HEK293T (cell line): Measurements from ENCODE around the gene CXCL8.

ENCODE experiments used
- FOXK2 ChIP-seq: fragments of 450-650 bp; IDR thresholded peaks from 2 replicates; pipeline ENCODE4 v1.6.1; 2016; ENCODE audit warnings: mild to moderate bottlenecking
- FOXM1 ChIP-seq: fragments of 450-650 bp; IDR thresholded peaks from 2 replicates; pipeline ENCODE4 v1.6.1; 2017; ENCODE audit warnings: mild to moderate bottlenecking, borderline replicate concordance

DNA sequence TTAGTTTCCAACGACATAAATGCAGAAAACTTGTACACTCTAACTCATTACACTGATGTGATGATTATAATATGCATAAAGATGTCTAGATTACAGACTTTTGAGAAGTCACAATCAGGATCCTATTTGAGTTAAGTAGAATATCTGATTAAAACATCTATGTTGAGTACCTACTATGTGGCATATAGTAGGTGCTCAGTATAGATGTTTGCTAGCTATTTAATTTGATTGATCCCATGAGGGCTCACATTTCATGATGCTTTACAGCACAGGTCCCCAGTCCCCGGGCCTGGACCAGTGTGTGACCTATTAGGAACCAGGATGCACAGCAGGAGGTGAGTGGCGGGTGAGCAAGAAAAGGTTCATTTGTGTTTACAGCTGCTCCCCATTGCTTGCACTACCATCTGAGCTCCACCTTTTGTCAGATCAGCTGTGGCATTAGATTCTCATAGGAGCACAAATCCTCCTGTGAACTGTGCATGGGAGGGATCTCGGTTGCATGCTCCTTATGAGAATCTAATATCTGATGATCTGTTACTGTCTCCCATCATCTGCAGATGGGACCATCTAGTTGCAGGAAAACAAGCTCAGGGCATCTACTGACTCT, 33.0 kb upstream of the CXCL8 start:
- TF ChIP-seq FOXK2, result no peak
- no peak for TF ChIP-seq FOXM1
